Astrocyte of the cerebellum (primary cell): ENCODE results near the gene GALNT4.

Experiments used
- DNase-seq: peaks from one replicate; pipeline ENCODE4 v3.0.0-alpha.2; 2011; ENCODE audit warnings: low read depth
- H3K4me3 ChIP-seq: 2 replicates; pipeline ENCODE4 v1.5.1; 2011; ENCODE audit warnings: mild to moderate bottlenecking, low read depth, low read length, moderate library complexity
- CTCF ChIP-seq: IDR thresholded peaks from 2 replicates; pipeline ENCODE4 v1.5.1; 2012; ENCODE audit warnings: low read length, low read depth, moderate library complexity, mild to moderate bottlenecking; ENCODE audit errors: missing control alignments
- in situ Hi-C: cut with HindIII; loops from 2 replicates; pipeline ENCODE4 v1.10.0; 2017; ENCODE audit warnings: low sequenced_read_pairs

Gene GALNT4

GRCh38 chr12:89538897-89539296, 14.3 kb upstream of the GALNT4 start:
- no peak for TF ChIP-seq CTCF
- DNase-seq: no peak
- H3K4me3 ChIP-seq: no peak overlapping the region
- in situ Hi-C loops: no loop called here

- TF ChIP-seq CTCF: no peak
- no peak overlapping the region for H3K4me3 ChIP-seq
- DNase-seq: no peak
- in situ Hi-C loops: no loop called here
Measured at GRCh38 chr12:89537389-89537788, 12.8 kb upstream of the GALNT4 start.

GRCh38 chr12:89529738-89530137, 5.1 kb upstream of the GALNT4 start:
- DNase-seq: peak; percentile 42

GRCh38 chr12:89528434-89528833, 3.8 kb upstream of the GALNT4 start:
- DNase-seq: no peak
- no peak for TF ChIP-seq CTCF
- in situ Hi-C loops: no loop called here
- no peak overlapping the region for H3K4me3 ChIP-seq

More at GRCh38 chr12:89529738-89530137, 5.1 kb upstream of the GALNT4 start:
- in situ Hi-C loops: no loop called here
- TF ChIP-seq CTCF: peak; percentile 58
- H3K4me3 ChIP-seq: no peak overlapping the region

GRCh38 chr12:89525824-89526770, 1.5 kb upstream of the GALNT4 start, which contains the start of gene POC1B:
Gene POC1B (minus strand): TSS chr12:89526047. CDS start chr12:89525895, 152 bp downstream.
- no peak for TF ChIP-seq CTCF
- in situ Hi-C loops: no loop called here
- peak within 1 kb of the TSS; percentile 87 for H3K4me3 ChIP-seq
- DNase-seq: peak; percentile 45

- in situ Hi-C loops: no loop called here
- no peak for DNase-seq
- H3K4me3 ChIP-seq: peak overlapping the region; percentile 87
- no peak for TF ChIP-seq CTCF
Measured at GRCh38 chr12:89525305-89525823, 768 bp upstream of the GALNT4 start.
